ENCODE measurements around the gene SCRG1.

The SCRG1 gene

GRCh38 chr4:173410079-173410478 is 11.2 kb upstream of the SCRG1 start:
- no peak for DNase-seq

GRCh38 chr4:173405840-173406606 is 7.1 kb upstream of the SCRG1 start:
- DNase-seq: no peak

- no peak for DNase-seq
Measured at GRCh38 chr4:173404296-173404865, 5.5 kb upstream of the SCRG1 start.

- DNase-seq: no peak
Measured at GRCh38 chr4:173403051-173403450, 4.1 kb upstream of the SCRG1 start.

- no peak for DNase-seq
Measured at GRCh38 chr4:173401063-173401462, 2.1 kb upstream of the SCRG1 start.

GRCh38 chr4:173398220-173398619 is 696 bp downstream of the SCRG1 start:
- no peak for DNase-seq

- no peak for DNase-seq
Measured at GRCh38 chr4:173397604-173398003, 1.3 kb downstream of the SCRG1 start.

GRCh38 chr4:173391701-173392100 is 7.2 kb downstream of the SCRG1 start:
- DNase-seq: no peak

- DNase-seq: no peak
Measured at GRCh38 chr4:173386751-173387150, 12.2 kb downstream of the SCRG1 start.

- no peak for DNase-seq
Measured at GRCh38 chr4:173382349-173382748, 16.6 kb downstream of the SCRG1 start.

GRCh38 chr4:173381610-173382009 is 17.3 kb downstream of the SCRG1 start:
- DNase-seq: no peak

GRCh38 chr4:173380987-173381386 is 17.9 kb downstream of the SCRG1 start:
- DNase-seq: no peak

- DNase-seq: no peak
Measured at GRCh38 chr4:173379929-173380328, 19.0 kb downstream of the SCRG1 start.

- DNase-seq: no peak
Measured at GRCh38 chr4:173374588-173374987, 24.3 kb downstream of the SCRG1 start.

GRCh38 chr4:173371292-173372192 is 27.4 kb downstream of the SCRG1 start:
- DNase-seq: peak; percentile 52

GRCh38 chr4:173370477-173371291 is 28.2 kb downstream of the SCRG1 start, which contains the start of gene SAP30:
SAP30 (plus strand) TSS chr4:173370954; CDS start chr4:173371183, 229 bp downstream.
- DNase-seq: peak; percentile 92

- no peak for DNase-seq
Measured at GRCh38 chr4:173370130-173370476, 28.8 kb downstream of the SCRG1 start.

GRCh38 chr4:173367946-173368345 is 31.0 kb downstream of the SCRG1 start:
- DNase-seq: no peak

- DNase-seq: peak; percentile 11
Measured at GRCh38 chr4:173367285-173367684, 31.6 kb downstream of the SCRG1 start.

GRCh38 chr4:173365359-173365996 is 33.4 kb downstream of the SCRG1 start:
- peak; percentile 57 for DNase-seq

GRCh38 chr4:173362666-173363065 is 36.2 kb downstream of the SCRG1 start:
- DNase-seq: peak; percentile 57

- DNase-seq: no peak
Measured at GRCh38 chr4:173360587-173361221, 38.2 kb downstream of the SCRG1 start.
